Measurements from ENCODE around the gene GNS.
A peak's percentile ranks its signal among the peaks of the same experiment; 100 is the strongest.

DNA sequence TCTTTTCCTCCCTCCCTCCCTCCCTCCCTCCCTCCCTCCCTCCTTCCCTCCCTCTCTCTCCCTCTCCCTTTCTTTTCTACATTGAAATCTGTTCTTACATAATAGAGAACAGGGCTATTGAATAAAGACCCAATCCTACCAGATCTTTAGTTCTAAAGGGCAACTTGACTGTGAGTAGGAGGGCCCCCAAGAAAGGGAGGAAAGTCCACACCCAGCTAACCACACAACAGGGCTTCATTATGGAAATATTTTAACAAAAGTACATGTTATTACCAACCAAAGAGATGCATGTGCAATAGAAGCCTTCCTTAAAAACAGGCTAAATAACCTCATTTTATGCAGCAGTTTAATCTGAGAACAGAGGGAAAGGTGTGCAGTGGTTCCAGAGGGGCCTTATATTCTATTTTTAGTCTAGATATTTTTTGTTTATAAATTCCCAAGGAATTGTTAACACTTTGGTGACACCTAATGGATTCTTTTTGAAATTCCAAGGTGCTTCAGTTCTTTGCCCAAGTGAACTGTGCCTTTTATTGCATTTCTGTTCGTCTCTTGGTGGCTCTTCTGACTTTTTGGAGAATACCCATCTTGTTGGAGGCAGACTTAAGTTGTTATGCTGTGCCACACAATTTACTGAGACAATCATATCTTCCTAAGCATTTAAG lies 63.0 kb downstream of the GNS start:
- TF ChIP-seq EZH2 (IDR thresholded peaks at IDR 0.05; ENCODE audit: low read depth): no peak
- TF ChIP-seq, protein P1, sequence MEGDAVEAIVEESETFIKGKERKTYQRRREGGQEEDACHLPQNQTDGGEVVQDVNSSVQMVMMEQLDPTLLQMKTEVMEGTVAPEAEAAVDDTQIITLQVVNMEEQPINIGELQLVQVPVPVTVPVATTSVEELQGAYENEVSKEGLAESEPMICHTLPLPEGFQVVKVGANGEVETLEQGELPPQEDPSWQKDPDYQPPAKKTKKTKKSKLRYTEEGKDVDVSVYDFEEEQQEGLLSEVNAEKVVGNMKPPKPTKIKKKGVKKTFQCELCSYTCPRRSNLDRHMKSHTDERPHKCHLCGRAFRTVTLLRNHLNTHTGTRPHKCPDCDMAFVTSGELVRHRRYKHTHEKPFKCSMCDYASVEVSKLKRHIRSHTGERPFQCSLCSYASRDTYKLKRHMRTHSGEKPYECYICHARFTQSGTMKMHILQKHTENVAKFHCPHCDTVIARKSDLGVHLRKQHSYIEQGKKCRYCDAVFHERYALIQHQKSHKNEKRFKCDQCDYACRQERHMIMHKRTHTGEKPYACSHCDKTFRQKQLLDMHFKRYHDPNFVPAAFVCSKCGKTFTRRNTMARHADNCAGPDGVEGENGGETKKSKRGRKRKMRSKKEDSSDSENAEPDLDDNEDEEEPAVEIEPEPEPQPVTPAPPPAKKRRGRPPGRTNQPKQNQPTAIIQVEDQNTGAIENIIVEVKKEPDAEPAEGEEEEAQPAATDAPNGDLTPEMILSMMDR (conservative IDR thresholded peaks at IDR 0.05): peak; percentile 72

Data from PC-9 (cell line).